ENCODE results near the gene ZNF487. TPM values are rescaled to one million over a fixed set of nuclear protein-coding genes. Genes with fewer than 3 reads are reported as not detected.
A peak's percentile ranks its signal among the peaks of the same experiment; 100 is the strongest.

Gene ZNF487
- total and polyA plus RNA-seq, 2 donors (not counting 1 experiment from before 2014, with no cell fraction given): 9.8 to 14.8 TPM

DNA sequence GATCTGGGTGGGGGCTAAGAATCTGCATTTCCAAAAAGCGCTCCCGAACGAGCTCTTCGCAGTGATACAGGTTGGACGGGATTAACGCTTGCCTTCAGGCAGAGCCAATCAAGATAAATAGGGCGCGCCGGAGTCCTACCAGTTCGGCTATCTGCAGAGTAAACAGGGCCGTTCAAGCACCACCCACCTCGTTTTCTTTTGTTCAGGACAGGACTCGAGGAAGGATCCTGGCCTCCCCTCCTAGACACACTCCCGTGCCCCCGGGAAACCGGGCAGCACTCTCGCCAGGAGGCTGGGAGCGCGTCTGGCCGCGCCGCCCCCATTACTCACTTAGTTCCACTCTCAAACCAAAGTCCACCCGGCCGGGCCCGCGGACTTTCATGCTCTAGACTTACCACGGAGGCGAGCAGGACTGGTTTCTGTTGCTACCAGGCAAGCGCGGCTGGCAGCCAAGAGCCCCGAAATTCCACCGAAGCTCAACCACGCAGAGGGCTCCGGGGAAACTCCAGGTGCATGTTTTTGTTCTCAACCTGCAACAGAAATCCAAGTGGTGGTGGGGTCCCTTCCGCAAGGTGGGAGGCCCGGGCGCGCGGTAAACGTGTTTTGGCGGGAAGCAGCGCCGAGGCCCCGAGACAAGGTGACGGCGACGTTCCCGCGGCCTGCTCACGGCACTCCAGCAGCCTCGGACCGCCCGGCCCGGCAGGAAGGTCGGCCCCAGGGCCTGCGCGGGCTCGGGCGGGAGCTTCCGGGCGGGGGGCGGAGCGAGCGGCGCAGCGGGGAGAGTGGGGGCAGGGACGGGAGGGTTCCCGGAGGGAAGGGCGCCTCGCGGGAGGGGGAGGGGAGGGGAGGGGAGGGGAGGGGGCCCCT is 40.6 kb upstream of the ZNF487 start:
- Histone ChIP-seq H3K27me3 (replicated peaks in 1 of 4; ENCODE audit: control extremely low read depth in 1 of 4, control insufficient read depth in 3 of 4, insufficient read depth in 4 of 4, low read length in 3 of 4) (no peaks in the 10 kb centered on the region), H3K4me2 (replicated peaks; ENCODE audit: low read depth, low read length, poor library complexity, severe bottlenecking) (peak overlapping the region; percentile 88), H3K27ac (ENCODE audit: low read length in 2 of 2) (peak overlapping the region; percentile 85 to 97), H3K9me3 (ENCODE audit: control extremely low read depth in 1 of 3, control insufficient read depth in 2 of 3, insufficient read depth in 1 of 3, low read length in 2 of 3) (no peaks in the 10 kb centered on the region), H3K4me3 (ENCODE audit: control extremely low read depth in 1 of 5, extremely low read depth in 1 of 5, insufficient read depth in 1 of 5, low read depth in 2 of 5, low read length in 4 of 5) (peak overlapping the region; percentile 18 to 75 (median 61)), H2AFZ (ENCODE audit: insufficient read depth, low read depth, low read length, poor library complexity, severe bottlenecking) (peak overlapping the region; percentile 66), H4K20me1 (ENCODE audit: control insufficient read depth, insufficient read depth, low read length, poor library complexity, severe bottlenecking) (peaks cover 79% of the 10 kb centered on the region), H3K4me1 (ENCODE audit: control insufficient read depth in 2 of 2, insufficient read depth in 2 of 2, low read length in 2 of 2) (peaks cover 60 to 72% of the 10 kb centered on the region in 2 donors), H3K36me3 (replicated peaks in 1 of 2; ENCODE audit: control extremely low read depth in 1 of 2, control insufficient read depth in 1 of 2, extremely low read depth in 1 of 2, insufficient read depth in 2 of 2, low read length in 1 of 2) (peaks cover 5 to 56% of the 10 kb centered on the region in 2 experiments), H3K9ac (ENCODE audit: low read length) (peak overlapping the region; percentile 78), H3K79me2 (ENCODE audit: control insufficient read depth, insufficient read depth, low read length) (peaks cover 97% of the 10 kb centered on the region)
- Mint-ChIP-seq H3K27ac (peak overlapping the region; percentile 91), H3K4me3 (peak overlapping the region; percentile 87), H3K27me3 (no peaks in the 10 kb centered on the region), H3K4me1 (peaks cover 70% of the 10 kb centered on the region), H3K9me3 (ENCODE audit: insufficient read depth) (no peaks in the 10 kb centered on the region)
- TF ChIP-seq EZH2 (IDR thresholded peaks at IDR 0.05; ENCODE audit: borderline replicate concordance, insufficient read depth, low read depth, low read length, poor library complexity, severe bottlenecking): no peak
- TF ChIP-seq, protein P1, sequence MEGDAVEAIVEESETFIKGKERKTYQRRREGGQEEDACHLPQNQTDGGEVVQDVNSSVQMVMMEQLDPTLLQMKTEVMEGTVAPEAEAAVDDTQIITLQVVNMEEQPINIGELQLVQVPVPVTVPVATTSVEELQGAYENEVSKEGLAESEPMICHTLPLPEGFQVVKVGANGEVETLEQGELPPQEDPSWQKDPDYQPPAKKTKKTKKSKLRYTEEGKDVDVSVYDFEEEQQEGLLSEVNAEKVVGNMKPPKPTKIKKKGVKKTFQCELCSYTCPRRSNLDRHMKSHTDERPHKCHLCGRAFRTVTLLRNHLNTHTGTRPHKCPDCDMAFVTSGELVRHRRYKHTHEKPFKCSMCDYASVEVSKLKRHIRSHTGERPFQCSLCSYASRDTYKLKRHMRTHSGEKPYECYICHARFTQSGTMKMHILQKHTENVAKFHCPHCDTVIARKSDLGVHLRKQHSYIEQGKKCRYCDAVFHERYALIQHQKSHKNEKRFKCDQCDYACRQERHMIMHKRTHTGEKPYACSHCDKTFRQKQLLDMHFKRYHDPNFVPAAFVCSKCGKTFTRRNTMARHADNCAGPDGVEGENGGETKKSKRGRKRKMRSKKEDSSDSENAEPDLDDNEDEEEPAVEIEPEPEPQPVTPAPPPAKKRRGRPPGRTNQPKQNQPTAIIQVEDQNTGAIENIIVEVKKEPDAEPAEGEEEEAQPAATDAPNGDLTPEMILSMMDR (IDR thresholded peaks at IDR 0.05): no peak
- DNase-seq: peak; percentile 72
- 23% methylated on average over 54 of the region's 71 CpGs for WGBS (ENCODE audit: insufficient coverage)
- ATAC-seq (ENCODE audit: low read depth): peak; percentile 70
- POLR2A ChIA-PET: interaction anchor here (0.5 to 1.9 kb wide), 11 partner anchors 11 to 62 kb away, joined by 3 to 21 read pairs (median 5); partner anchors contain the start of genes HNRNPF and ZNF487
- intact Hi-C loops (cut with micrococcal nuclease): loop anchor here (1.0 to 2.0 kb wide), 2 partner anchors 33 to 40 kb away; no protein-coding TSS in a partner anchor
- CTCF ChIA-PET: interaction anchor here (0.8 to 1.0 kb wide), 3 partner anchors 41 to 48 kb away, joined by 3 to 4 read pairs (median 3); partner anchors contain the start of gene ZNF487

All from B cell (primary cell).